ENCODE results near the gene LILRB4.

Gene LILRB4

GRCh38 chr19:54638683-54639082 is 24.1 kb upstream of the LILRB4 start:
- TF ChIP-seq FOXP2 (optimal IDR thresholded peaks at IDR 0.05; ENCODE audit: borderline replicate concordance, extremely low read depth, extremely low read length, insufficient read depth): no peak
- no peak for TF ChIP-seq SIN3A (IDR thresholded peaks at IDR 0.05; ENCODE audit: borderline replicate concordance, insufficient read depth, low read length)
- no peak for TF ChIP-seq REST (IDR thresholded peaks at IDR 0.05; ENCODE audit: insufficient read depth in 1 of 2, low read depth in 2 of 2, low read length in 2 of 2)
- no peak for TF ChIP-seq POLR2AphosphoS5 (IDR thresholded peaks at IDR 0.05; ENCODE audit: low read depth, low read length)
- TF ChIP-seq TAF1 (IDR thresholded peaks at IDR 0.05; ENCODE audit: borderline replicate concordance, insufficient read depth, low read length): no peak

GRCh38 chr19:54644056-54644455 is 18.7 kb upstream of the LILRB4 start:
- TF ChIP-seq FOXP2 (optimal IDR thresholded peaks at IDR 0.05; ENCODE audit: borderline replicate concordance, extremely low read depth, extremely low read length, insufficient read depth): no peak
- no peak for TF ChIP-seq REST (IDR thresholded peaks at IDR 0.05; ENCODE audit: insufficient read depth in 1 of 2, low read depth in 2 of 2, low read length in 2 of 2)
- no peak for TF ChIP-seq POLR2AphosphoS5 (IDR thresholded peaks at IDR 0.05; ENCODE audit: low read depth, low read length)
- TF ChIP-seq TAF1 (IDR thresholded peaks at IDR 0.05; ENCODE audit: borderline replicate concordance, insufficient read depth, low read length): no peak
- no peak for TF ChIP-seq SIN3A (IDR thresholded peaks at IDR 0.05; ENCODE audit: borderline replicate concordance, insufficient read depth, low read length)

GRCh38 chr19:54646331-54646841 is 16.4 kb upstream of the LILRB4 start:
- TF ChIP-seq TAF1 (IDR thresholded peaks at IDR 0.05; ENCODE audit: borderline replicate concordance, insufficient read depth, low read length) (no peak), POLR2AphosphoS5 (IDR thresholded peaks at IDR 0.05; ENCODE audit: low read depth, low read length) (no peak), REST (IDR thresholded peaks at IDR 0.05; ENCODE audit: insufficient read depth in 1 of 2, low read depth in 2 of 2, low read length in 2 of 2) (no peak), FOXP2 (optimal IDR thresholded peaks at IDR 0.05; ENCODE audit: borderline replicate concordance, extremely low read depth, extremely low read length, insufficient read depth) (no peak), SIN3A (IDR thresholded peaks at IDR 0.05; ENCODE audit: borderline replicate concordance, insufficient read depth, low read length) (no peak)

- no peak for TF ChIP-seq REST (IDR thresholded peaks at IDR 0.05; ENCODE audit: insufficient read depth in 1 of 2, low read depth in 2 of 2, low read length in 2 of 2)
- no peak for TF ChIP-seq POLR2AphosphoS5 (IDR thresholded peaks at IDR 0.05; ENCODE audit: low read depth, low read length)
- TF ChIP-seq SIN3A (IDR thresholded peaks at IDR 0.05; ENCODE audit: borderline replicate concordance, insufficient read depth, low read length): no peak
Observed at GRCh38 chr19:54648129-54648528, 14.7 kb upstream of the LILRB4 start.

- no peak for TF ChIP-seq POLR2AphosphoS5 (IDR thresholded peaks at IDR 0.05; ENCODE audit: low read depth, low read length)
Observed at GRCh38 chr19:54650108-54650655, 12.6 kb upstream of the LILRB4 start.

All from PFSK-1 (cell line).